HG03378 (cell line): ENCODE results near the gene RRP1.
"Not testable (repeated sequence)": the region's sequence is repeated elsewhere in the genome, so short reads cannot be mapped to it uniquely, and the experiment has no call there.

Experiments used
- ATAC-seq: cut with Tn5 transposase; IDR thresholded peaks from one replicate; pipeline ENCODE4 v1.9.1; 2021; ENCODE audit warnings: mild to moderate bottlenecking, moderate library complexity; ENCODE audit not compliant: unreplicated experiment

The RRP1 gene

GRCh38 chr21:43834146-43834905, 44.9 kb downstream of the RRP1 start:
- ATAC-seq: no peak

- ATAC-seq: no peak
Observed at GRCh38 chr21:43835050-43835449, 45.7 kb downstream of the RRP1 start.

- no peak for ATAC-seq
Observed at GRCh38 chr21:43835861-43836260, 46.5 kb downstream of the RRP1 start.

GRCh38 chr21:43836616-43837015, 47.2 kb downstream of the RRP1 start:
- ATAC-seq: no peak

- ATAC-seq: no peak
Observed at GRCh38 chr21:43840259-43840658, 50.9 kb downstream of the RRP1 start.

- no peak for ATAC-seq
Observed at GRCh38 chr21:43842742-43843141, 53.4 kb downstream of the RRP1 start.

- not testable (repeated sequence) for ATAC-seq
Observed at GRCh38 chr21:43844906-43845305, 55.5 kb downstream of the RRP1 start.

- ATAC-seq: no peak
Observed at GRCh38 chr21:43845386-43845785, 56.0 kb downstream of the RRP1 start.

GRCh38 chr21:43846430-43846829, 57.1 kb downstream of the RRP1 start:
- ATAC-seq: no peak

- no peak for ATAC-seq
Observed at GRCh38 chr21:43847301-43847700, 57.9 kb downstream of the RRP1 start.

GRCh38 chr21:43848771-43849170, 59.4 kb downstream of the RRP1 start:
- no peak for ATAC-seq

- ATAC-seq: no peak
Observed at GRCh38 chr21:43849532-43850299, 60.3 kb downstream of the RRP1 start.

GRCh38 chr21:43850728-43851295, 61.4 kb downstream of the RRP1 start:
- ATAC-seq: no peak

GRCh38 chr21:43851593-43851992, 62.2 kb downstream of the RRP1 start:
- ATAC-seq: no peak

GRCh38 chr21:43853851-43854772, 64.7 kb downstream of the RRP1 start:
- ATAC-seq: no peak
